Hepatocyte (in vitro differentiated cells): ENCODE measurements around the gene FABP3.

Experiments
- CTCF ChIP-seq: fragments of 200-600 bp; sonication (generic); IDR thresholded peaks from 2 replicates; pipeline ENCODE4 v1.5.1; 2016; ENCODE audit warnings: antibody characterized with exemption, mild to moderate bottlenecking; ENCODE audit not compliant: poor library complexity
- EZH2 ChIP-seq: fragments of 200-600 bp; sonication (generic); IDR thresholded peaks from 2 replicates; pipeline ENCODE4 v1.6.1; 2016; ENCODE audit warnings: antibody characterized with exemption, mild to moderate bottlenecking, borderline replicate concordance

GRCh38 chr1:31366796-31367195 lies 6.1 kb downstream of the FABP3 start:
- no peak for TF ChIP-seq CTCF
- TF ChIP-seq EZH2: no peak
